H9 (cell line): ENCODE data around the gene DPP10. TPM values are rescaled to one million over a fixed set of nuclear protein-coding genes. Genes with fewer than 3 reads are reported as not detected.

ENCODE experiments used
- DNase-seq: peaks from one replicate; pipeline ENCODE4 v3.0.0-alpha.2; 2017
- H2AFZ ChIP-seq: one replicate; pipeline ENCODE4 v1.6.1; 2013; ENCODE audit warnings: mild to moderate bottlenecking, low read length, control low read depth, moderate library complexity
- H2AK5ac ChIP-seq: 2 replicates; pipeline ENCODE4 v1.6.1; 2013; ENCODE audit warnings: low read length, control low read depth, mixed read lengths; ENCODE audit not compliant: insufficient read length
- H2BK120ac ChIP-seq: one replicate; pipeline ENCODE4 v1.6.1; 2013; ENCODE audit warnings: low read depth, mild to moderate bottlenecking, low read length, control low read depth, inconsistent platforms; ENCODE audit not compliant: poor library complexity, severe bottlenecking
- H2BK12ac ChIP-seq: 2 replicates; pipeline ENCODE4 v1.6.1; 2013; ENCODE audit warnings: low read length, control low read depth, mixed read lengths, low read depth; ENCODE audit not compliant: insufficient read length
- H2BK15ac ChIP-seq: 2 replicates; pipeline ENCODE4 v1.6.1; 2013; ENCODE audit warnings: low read depth, low read length, control low read depth
- H2BK20ac ChIP-seq: one replicate; pipeline ENCODE4 v1.6.1; 2013; ENCODE audit warnings: low read depth, mild to moderate bottlenecking, low read length, control low read depth, inconsistent platforms; ENCODE audit not compliant: poor library complexity, severe bottlenecking
- H2BK5ac ChIP-seq: 2 replicates; pipeline ENCODE4 v1.6.1; 2013; ENCODE audit warnings: low read length, control low read depth, mixed read lengths; ENCODE audit not compliant: insufficient read length
- H3K14ac ChIP-seq: 2 replicates; pipeline ENCODE4 v1.6.1; 2013; ENCODE audit warnings: low read length, control low read depth; ENCODE audit not compliant: insufficient read depth
- H3K18ac ChIP-seq: 2 replicates; pipeline ENCODE4 v1.6.1; 2013; ENCODE audit warnings: low read depth, mild to moderate bottlenecking, mixed read lengths, low read length, control low read depth; ENCODE audit not compliant: insufficient read length
- H3K23ac ChIP-seq: 2 replicates; pipeline ENCODE4 v1.6.1; 2013; ENCODE audit warnings: low read length, control low read depth, mixed read lengths, low read depth; ENCODE audit not compliant: insufficient read length
- H3K23me2 ChIP-seq: 2 replicates; pipeline ENCODE4 v1.6.1; 2013; ENCODE audit warnings: low read depth, mild to moderate bottlenecking, mixed read lengths, low read length, control low read depth; ENCODE audit not compliant: insufficient read length, poor library complexity, severe bottlenecking
- H3K27ac ChIP-seq: 2 replicates; pipeline ENCODE4 v1.5.1; 2013; ENCODE audit warnings: low read length, control low read depth, mixed read lengths, low read depth; ENCODE audit not compliant: insufficient read length
- H3K27me3 ChIP-seq: 2 replicates; pipeline ENCODE4 v1.6.1; 2013; ENCODE audit warnings: low read length, control low read depth, inconsistent platforms; ENCODE audit not compliant: insufficient read depth
- H3K4ac ChIP-seq: 2 replicates; pipeline ENCODE4 v1.6.1; 2013; ENCODE audit warnings: low read depth, mild to moderate bottlenecking, control low read depth, inconsistent platforms, low read length, moderate library complexity
- H3K4me1 ChIP-seq: 2 replicates; pipeline ENCODE4 v1.6.1; 2013; ENCODE audit warnings: low read length, control low read depth, inconsistent platforms; ENCODE audit not compliant: insufficient read depth
- H3K4me2 ChIP-seq: 2 replicates; pipeline ENCODE4 v1.6.1; 2013; ENCODE audit warnings: low read length, control low read depth, mixed read lengths; ENCODE audit not compliant: insufficient read length, insufficient read depth
- H3K56ac ChIP-seq: 2 replicates; pipeline ENCODE4 v1.6.1; 2013; ENCODE audit warnings: low read depth, mild to moderate bottlenecking, mixed read lengths, low read length, control low read depth; ENCODE audit not compliant: insufficient read length
- H3K79me1 ChIP-seq: 2 replicates; pipeline ENCODE4 v1.6.1; 2013; ENCODE audit warnings: low read depth, mild to moderate bottlenecking, moderate library complexity, low read length, control low read depth, inconsistent platforms; ENCODE audit not compliant: insufficient read depth, poor library complexity, severe bottlenecking
- H3K79me2 ChIP-seq: 2 replicates; pipeline ENCODE4 v1.6.1; 2013; ENCODE audit warnings: low read length, control low read depth, inconsistent platforms; ENCODE audit not compliant: insufficient read depth
- H3K9ac ChIP-seq: 2 replicates; pipeline ENCODE4 v1.6.1; 2013; ENCODE audit warnings: low read length, control low read depth, mixed read lengths; ENCODE audit not compliant: insufficient read length; ENCODE audit errors: extremely low read depth
- H3K9me3 ChIP-seq: one replicate; pipeline ENCODE4 v1.6.1; 2013; ENCODE audit warnings: low read depth, low read length, inconsistent platforms; ENCODE audit not compliant: control insufficient read depth
- H3T11ph ChIP-seq: one replicate; pipeline ENCODE4 v1.6.1; 2013; ENCODE audit warnings: mild to moderate bottlenecking, low read length, control low read depth, inconsistent platforms
- H4K20me1 ChIP-seq: one replicate; pipeline ENCODE4 v1.6.1; 2013; ENCODE audit not compliant: control insufficient read depth, insufficient read length, insufficient read depth
- H4K5ac ChIP-seq: 2 replicates; pipeline ENCODE4 v1.6.1; 2013; ENCODE audit warnings: low read depth, mild to moderate bottlenecking, mixed read lengths, low read length, control low read depth; ENCODE audit not compliant: insufficient read length
- H4K8ac ChIP-seq: replicated peaks from 2 replicates; pipeline ENCODE4 v1.6.1; 2013; ENCODE audit warnings: low read length, control low read depth, mixed read lengths, low read depth; ENCODE audit not compliant: insufficient read length
- H4K91ac ChIP-seq: 2 replicates; pipeline ENCODE4 v1.6.1; 2013; ENCODE audit warnings: low read depth, mild to moderate bottlenecking, moderate library complexity, mixed read lengths, low read length, control low read depth; ENCODE audit not compliant: insufficient read length
- H3K27ac Mint-ChIP-seq, 3 experiments: 2 replicates in 2 of 3; 3 replicates in 1 of 3; pipeline ENCODE4 v1.8.0; 2020 to 2021; ENCODE audit warnings: mixed read lengths in 3 of 3, mild to moderate bottlenecking in 1 of 3, moderate library complexity in 1 of 3
- H3K27me3 Mint-ChIP-seq: 2 replicates; pipeline ENCODE4 v1.8.0; 2021; ENCODE audit warnings: low read depth, mild to moderate bottlenecking, moderate library complexity, mixed read lengths
- H3K36me3 Mint-ChIP-seq, 3 experiments: 2 replicates in 2 of 3; 3 replicates in 1 of 3; pipeline ENCODE4 v1.8.0; 2020 to 2021; ENCODE audit warnings: low read depth in 3 of 3, mixed read lengths in 3 of 3; ENCODE audit not compliant: insufficient read depth in 1 of 3
- H3K4me1 Mint-ChIP-seq, 2 experiments: 2 replicates each; pipeline ENCODE4 v1.8.0; 2020; ENCODE audit warnings: mixed read lengths in 2 of 2
- H3K4me3 Mint-ChIP-seq, 2 experiments: 2 replicates in 1 of 2; 3 replicates in 1 of 2; pipeline ENCODE4 v1.8.0; 2020 to 2021; ENCODE audit warnings: mild to moderate bottlenecking in 2 of 2, mixed read lengths in 2 of 2, moderate library complexity in 1 of 2
- H3K9me3 Mint-ChIP-seq, 2 experiments: 2 replicates in 1 of 2; 3 replicates in 1 of 2; pipeline ENCODE4 v1.8.0; 2020; ENCODE audit warnings: mild to moderate bottlenecking in 2 of 2, mixed read lengths in 2 of 2, moderate library complexity in 1 of 2
- CTCF ChIP-seq: fragments of 200-600 bp; sonication (generic); conservative IDR thresholded peaks from 3 replicates; pipeline ENCODE4 v1.8.0; 2021; ENCODE audit warnings: antibody characterized with exemption, mild to moderate bottlenecking
- WGBS: extraction: QIAGEN DNeasy Blood & Tissue Kit; methylation state at CpG from one replicate; pipeline ENCODE4 v1.1.7; 2013; ENCODE audit warnings: missing lambda C conversion rate, low lambda C conversion rate, mixed read lengths; ENCODE audit not compliant: insufficient read length; ENCODE audit errors: extremely low coverage; 5-methylcytosine and 5-hydroxymethylcytosine counted together
- total RNA-seq: library from RNA; stranded (reverse); gene quantifications from 2 replicates; pipeline ENCODE4 v1.2.1, GENCODE V29; 2021

DPP10 gene
- total RNA-seq, 1 experiment from 2014 or later, result 11.3 TPM

GRCh38 chr2:114700440-114700839, 258.0 kb downstream of the DPP10 start:
- TF ChIP-seq CTCF, result no peak
- Histone ChIP-seq H3K56ac (no peak overlapping the region), H4K91ac (no peak overlapping the region), H4K20me1 (no peaks in the 10 kb centered on the region), H3K4me2 (no peak overlapping the region), H4K8ac (no peak overlapping the region), H3K4me1 (peaks cover 2% of the 10 kb centered on the region; the same call in 1 of the 2 replicates), H2BK12ac (no peak overlapping the region), H4K5ac (no peak overlapping the region), H3K79me1 (no peaks in the 10 kb centered on the region), H3K79me2 (no peaks in the 10 kb centered on the region), H2AFZ (peak overlapping the region; percentile 73), H3K14ac (no peak overlapping the region), H2BK15ac (no peak overlapping the region), H3T11ph (no peak overlapping the region), H3K4ac (no peak overlapping the region), H3K27ac (no peak overlapping the region), H3K23ac (no peak overlapping the region), H2BK20ac (no peak overlapping the region), H3K18ac (no peak overlapping the region), H3K9ac (no peak overlapping the region), H2AK5ac (no peak overlapping the region), H2BK120ac (no peak overlapping the region), H3K9me3 (no peaks in the 10 kb centered on the region), H3K23me2 (no peaks in the 10 kb centered on the region), H2BK5ac (no peak overlapping the region), H3K27me3 (no peaks in the 10 kb centered on the region)
- DNase-seq, result no peak
- Mint-ChIP-seq H3K9me3 (peaks cover 0 to 6% of the 10 kb centered on the region in 2 experiments; a peak in 1 of 5 replicates), H3K36me3 (peaks cover 0 to 18% (median 0%) of the 10 kb centered on the region in 3 experiments; a peak in 3 of 7 replicates), H3K27me3 (no peaks in the 10 kb centered on the region), H3K4me1 (peaks cover 10 to 11% of the 10 kb centered on the region in 2 experiments), H3K27ac (peak overlapping the region in 1 of 3 experiments; percentile 3; a peak in 1 of 7 replicates), H3K4me3 (no peak overlapping the region)
- WGBS, result no CpG with 5 or more reads among the region's 5 CpGs
